ENCODE data around the gene TEK.

TEK gene

GRCh38 chr9:27248702-27249101 lies 139.7 kb downstream of the TEK start:
- no peaks in the 10 kb centered on the region for H3K79me2 ChIP-seq (ENCODE audit: insufficient read depth, low read depth)
- TF ChIP-seq CTCF (conservative IDR thresholded peaks at IDR 0.05; ENCODE audit: low read depth, low read length): no peak
- H3K27ac ChIP-seq: no peak overlapping the region
- no peak overlapping the region for H3K4me3 ChIP-seq (IDR thresholded peaks at IDR 0.05; ENCODE audit: insufficient read depth, low read depth, low read length)
- no peak overlapping the region for H2AFZ ChIP-seq (ENCODE audit: low read depth)
- no peak overlapping the region for H3K4me2 ChIP-seq
- no peaks in the 10 kb centered on the region for H4K20me1 ChIP-seq (ENCODE audit: insufficient read depth)
- no peaks in the 10 kb centered on the region for H3K4me1 ChIP-seq (ENCODE audit: low read depth, poor library complexity, severe bottlenecking)
- no peaks in the 10 kb centered on the region for H3K36me3 ChIP-seq (ENCODE audit: insufficient read depth)
- H3K9ac ChIP-seq: no peak overlapping the region
- no peaks in the 10 kb centered on the region for H3K27me3 ChIP-seq (ENCODE audit: insufficient read depth, low read depth)

GRCh38 chr9:27258662-27259061 lies 149.6 kb downstream of the TEK start:
- TF ChIP-seq CTCF (conservative IDR thresholded peaks at IDR 0.05; ENCODE audit: low read depth, low read length): no peak
- Histone ChIP-seq H3K36me3 (ENCODE audit: insufficient read depth) (no peaks in the 10 kb centered on the region), H3K79me2 (ENCODE audit: insufficient read depth, low read depth) (no peaks in the 10 kb centered on the region), H3K4me1 (ENCODE audit: low read depth, poor library complexity, severe bottlenecking) (no peaks in the 10 kb centered on the region), H3K4me2 (no peak overlapping the region), H2AFZ (ENCODE audit: low read depth) (no peak overlapping the region), H4K20me1 (ENCODE audit: insufficient read depth) (no peaks in the 10 kb centered on the region), H3K27me3 (ENCODE audit: insufficient read depth, low read depth) (no peaks in the 10 kb centered on the region), H3K4me3 (IDR thresholded peaks at IDR 0.05; ENCODE audit: insufficient read depth, low read depth, low read length) (no peak overlapping the region), H3K27ac (no peak overlapping the region), H3K9ac (no peak overlapping the region)

GRCh38 chr9:27260789-27261516 lies 151.9 kb downstream of the TEK start:
- Histone ChIP-seq H4K20me1 (ENCODE audit: insufficient read depth) (no peaks in the 10 kb centered on the region), H3K27me3 (ENCODE audit: insufficient read depth, low read depth) (no peaks in the 10 kb centered on the region), H2AFZ (ENCODE audit: low read depth) (no peak overlapping the region), H3K4me1 (ENCODE audit: low read depth, poor library complexity, severe bottlenecking) (no peaks in the 10 kb centered on the region), H3K4me3 (IDR thresholded peaks at IDR 0.05; ENCODE audit: insufficient read depth, low read depth, low read length) (no peak overlapping the region), H3K4me2 (no peak overlapping the region), H3K27ac (no peak overlapping the region), H3K9ac (no peak overlapping the region), H3K79me2 (ENCODE audit: insufficient read depth, low read depth) (no peaks in the 10 kb centered on the region), H3K36me3 (ENCODE audit: insufficient read depth) (no peaks in the 10 kb centered on the region)
- no peak for TF ChIP-seq CTCF (conservative IDR thresholded peaks at IDR 0.05; ENCODE audit: low read depth, low read length)

- no peak overlapping the region for H3K4me3 ChIP-seq (IDR thresholded peaks at IDR 0.05; ENCODE audit: insufficient read depth, low read depth, low read length)
- no peak for TF ChIP-seq CTCF (conservative IDR thresholded peaks at IDR 0.05; ENCODE audit: low read depth, low read length)
- no peak overlapping the region for H2AFZ ChIP-seq (ENCODE audit: low read depth)
- H3K9ac ChIP-seq: no peak overlapping the region
- H3K4me1 ChIP-seq (ENCODE audit: low read depth, poor library complexity, severe bottlenecking): no peaks in the 10 kb centered on the region
- H3K27me3 ChIP-seq (ENCODE audit: insufficient read depth, low read depth): no peaks in the 10 kb centered on the region
- no peak overlapping the region for H3K4me2 ChIP-seq
- no peaks in the 10 kb centered on the region for H3K36me3 ChIP-seq (ENCODE audit: insufficient read depth)
- no peak overlapping the region for H3K27ac ChIP-seq
- H3K79me2 ChIP-seq (ENCODE audit: insufficient read depth, low read depth): no peaks in the 10 kb centered on the region
- H4K20me1 ChIP-seq (ENCODE audit: insufficient read depth): no peaks in the 10 kb centered on the region
Measured at GRCh38 chr9:27261517-27262211, 152.6 kb downstream of the TEK start.

All from KMS-11 (cell line).